Esophagus squamous epithelium (tissue), 5 donors: ENCODE measurements around the gene DNAH14. TPM values are rescaled to one million over a fixed set of nuclear protein-coding genes. Genes with fewer than 3 reads are reported as not detected.
"Not testable (repeated sequence)": the region's sequence is repeated elsewhere in the genome, so short reads cannot be mapped to it uniquely, and the experiment has no call there.

Experiments used
- DNase-seq: peaks from one replicate; lab custom pipeline; 2025; lab: John Stamatoyannopoulos, UW
- H3K27ac ChIP-seq, 4 donors: fragments of 200-600 bp; sonication (generic); one replicate each; pipeline ENCODE4 v1.5.1; 2016 to 2019; ENCODE audit warnings: mild to moderate bottlenecking in 1 of 4
- H3K27me3 ChIP-seq, 4 donors: fragments of 200-600 bp; sonication (generic); 1 replicate in 3 of 4; 2 replicates in 1 of 4; pipeline versions ENCODE4 v1.5.1 to v1.6.0; 2017 to 2021; ENCODE audit warnings: antibody characterized with exemption in 1 of 4
- H3K36me3 ChIP-seq, 3 donors: fragments of 200-600 bp; sonication (generic); one replicate each; pipeline ENCODE4 v1.5.1; 2016 to 2019
- H3K4me1 ChIP-seq, 3 donors: fragments of 200-600 bp; sonication (generic); one replicate each; pipeline ENCODE4 v1.5.1; 2017 to 2019
- H3K4me3 ChIP-seq, 4 donors: fragments of 200-600 bp; sonication (generic); 1 replicate in 3 of 4; 2 replicates in 1 of 4; pipeline ENCODE4 v1.5.1; 2016 to 2019; ENCODE audit warnings: mild to moderate bottlenecking in 2 of 4, moderate library complexity in 1 of 4
- H3K9me3 ChIP-seq, 3 donors: fragments of 200-600 bp; sonication (generic); one replicate each; pipeline ENCODE4 v1.5.1; 2016 to 2019
- POLR2A ChIP-seq, 4 donors: fragments of 450-650 bp; IDR thresholded peaks; one replicate each; pipeline ENCODE4 v1.6.1; 2017; ENCODE audit warnings: antibody characterized with exemption in 4 of 4, mild to moderate bottlenecking in 4 of 4, moderate library complexity in 3 of 4
- WGBS, 2 donors: methylation state at CpG; one replicate each; pipeline ENCODE4 v1.1.5; 2018; 5-methylcytosine and 5-hydroxymethylcytosine counted together
- intact Hi-C: fragments of 100-400 bp; cut with DNase I; formaldehyde crosslinking; loops from one replicate; pipeline ENCODE4 v1.15.0; 2022
- total RNA-seq, 4 donors: library from RNA; depleted of rRNA; stranded (reverse); fragments of >200 nt; gene quantifications; one replicate each; pipeline ENCODE4 v1.1.0, GENCODE V29; 2016
- TF ChIP-seq, protein P1 (sequence below), 6 experiments: fragments of 450-650 bp in 4 of 6; fragments of 200-600 bp in 2 of 6; sonication (generic) in 2 of 6; IDR thresholded peaks; one replicate each; pipeline ENCODE4 v1.5.1; 2016 to 2019; ENCODE audit warnings: antibody characterized with exemption in 6 of 6, mild to moderate bottlenecking in 4 of 6, moderate library complexity in 4 of 6
- donor health status: DM: yes; HTN: yes; CAD: no.

The DNAH14 gene
- total RNA-seq, 4 donors from 2014 or later: 2.0 to 11.4 (median 7.3) TPM

DNA sequence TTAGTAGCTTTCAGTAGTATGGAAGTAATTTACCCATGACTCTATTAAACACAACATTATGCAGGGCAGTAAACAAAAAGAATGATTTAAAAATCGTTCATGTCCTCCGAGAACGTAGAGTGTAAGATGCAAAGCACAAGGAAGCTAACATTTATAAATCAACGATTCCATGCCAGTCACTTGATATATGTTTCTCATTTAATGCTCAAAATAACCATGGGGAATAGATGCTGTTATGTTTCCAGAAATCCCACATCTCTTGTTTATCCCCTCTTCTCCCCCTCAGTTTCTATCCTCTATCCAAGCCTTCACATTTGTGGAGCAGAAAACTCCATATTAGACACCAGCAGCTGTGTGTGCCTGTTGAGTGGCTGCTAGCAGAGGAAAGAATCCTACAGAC, 445.5 kb downstream of the DNAH14 start:
- Histone ChIP-seq H3K4me3 (no peak overlapping the region), H3K27me3 (no peaks in the 10 kb centered on the region), H3K27ac (no peak overlapping the region), H3K36me3 (no peaks in the 10 kb centered on the region), H3K9me3 (no peaks in the 10 kb centered on the region), H3K4me1 (peaks cover 0 to 12% (median 0%) of the 10 kb centered on the region in 3 donors)
- 75 to 89% methylated on average over 4 of the region's 4 CpGs for WGBS, 2 donors
- TF ChIP-seq, protein P1, sequence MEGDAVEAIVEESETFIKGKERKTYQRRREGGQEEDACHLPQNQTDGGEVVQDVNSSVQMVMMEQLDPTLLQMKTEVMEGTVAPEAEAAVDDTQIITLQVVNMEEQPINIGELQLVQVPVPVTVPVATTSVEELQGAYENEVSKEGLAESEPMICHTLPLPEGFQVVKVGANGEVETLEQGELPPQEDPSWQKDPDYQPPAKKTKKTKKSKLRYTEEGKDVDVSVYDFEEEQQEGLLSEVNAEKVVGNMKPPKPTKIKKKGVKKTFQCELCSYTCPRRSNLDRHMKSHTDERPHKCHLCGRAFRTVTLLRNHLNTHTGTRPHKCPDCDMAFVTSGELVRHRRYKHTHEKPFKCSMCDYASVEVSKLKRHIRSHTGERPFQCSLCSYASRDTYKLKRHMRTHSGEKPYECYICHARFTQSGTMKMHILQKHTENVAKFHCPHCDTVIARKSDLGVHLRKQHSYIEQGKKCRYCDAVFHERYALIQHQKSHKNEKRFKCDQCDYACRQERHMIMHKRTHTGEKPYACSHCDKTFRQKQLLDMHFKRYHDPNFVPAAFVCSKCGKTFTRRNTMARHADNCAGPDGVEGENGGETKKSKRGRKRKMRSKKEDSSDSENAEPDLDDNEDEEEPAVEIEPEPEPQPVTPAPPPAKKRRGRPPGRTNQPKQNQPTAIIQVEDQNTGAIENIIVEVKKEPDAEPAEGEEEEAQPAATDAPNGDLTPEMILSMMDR (IDR thresholded peaks at IDR 0.05): no peak
- no peak for TF ChIP-seq POLR2A (IDR thresholded peaks at IDR 0.05)
- intact Hi-C loops: no loop called here
- DNase-seq: no peak

- H3K27me3 ChIP-seq: no peaks in the 10 kb centered on the region
- H3K9me3 ChIP-seq: no peaks in the 10 kb centered on the region
- WGBS, 2 donors: 29 to 45% methylated on average over 10 of the region's 10 CpGs
- intact Hi-C loops: no loop called here
- H3K4me3 ChIP-seq: no peak overlapping the region
- peaks cover 0 to 12% (median 0%) of the 10 kb centered on the region in 3 donors for H3K4me1 ChIP-seq
- no peaks in the 10 kb centered on the region for H3K36me3 ChIP-seq
- TF ChIP-seq, protein P1 (IDR thresholded peaks at IDR 0.05): peak in 3 of 6 experiments; percentile 7 to 30 (median 13)
- TF ChIP-seq POLR2A (IDR thresholded peaks at IDR 0.05): no peak
- no peak overlapping the region for H3K27ac ChIP-seq
- DNase-seq: no peak
Observed at GRCh38 chr1:225378880-225379279, 449.4 kb downstream of the DNAH14 start.

GRCh38 chr1:225380691-225381090, 451.2 kb downstream of the DNAH14 start:
- H3K36me3 ChIP-seq: no peaks in the 10 kb centered on the region
- no peaks in the 10 kb centered on the region for H3K9me3 ChIP-seq
- H3K27me3 ChIP-seq: no peaks in the 10 kb centered on the region
- intact Hi-C loops: no loop called here
- TF ChIP-seq, protein P1 (IDR thresholded peaks at IDR 0.05): no peak
- TF ChIP-seq POLR2A (IDR thresholded peaks at IDR 0.05): no peak
- 86 to 94% methylated on average over 1 of the region's 1 CpG for WGBS, 2 donors
- H3K4me1 ChIP-seq: peaks cover 0 to 12% (median 0%) of the 10 kb centered on the region in 3 donors
- no peak overlapping the region for H3K4me3 ChIP-seq
- DNase-seq: no peak
- no peak overlapping the region for H3K27ac ChIP-seq

- H3K27ac ChIP-seq, DNase-seq, H3K36me3 ChIP-seq, H3K4me3 ChIP-seq, H3K27me3 ChIP-seq, H3K9me3 ChIP-seq, intact Hi-C loops, H3K4me1 ChIP-seq: not testable (repeated sequence)
- 85 to 87% methylated on average over 3 of the region's 3 CpGs for WGBS, 2 donors
Observed at GRCh38 chr1:225386860-225387259, 457.4 kb downstream of the DNAH14 start.

- H3K4me3 ChIP-seq: no peak overlapping the region
- no peaks in the 10 kb centered on the region for H3K9me3 ChIP-seq
- TF ChIP-seq, protein P1 (IDR thresholded peaks at IDR 0.05): no peak
- no peaks in the 10 kb centered on the region for H3K27me3 ChIP-seq
- DNase-seq: no peak
- no peak overlapping the region for H3K27ac ChIP-seq
- WGBS, 2 donors: 48 to 53% methylated on average over 4 of the region's 4 CpGs
- intact Hi-C loops: no loop called here
- no peaks in the 10 kb centered on the region for H3K36me3 ChIP-seq
- no peaks in the 10 kb centered on the region for H3K4me1 ChIP-seq
Observed at GRCh38 chr1:225388372-225388771, 458.9 kb downstream of the DNAH14 start.

- TF ChIP-seq, protein P1 (IDR thresholded peaks at IDR 0.05): no peak
- TF ChIP-seq POLR2A (IDR thresholded peaks at IDR 0.05): no peak
- Histone ChIP-seq H3K36me3 (no peaks in the 10 kb centered on the region), H3K27me3 (no peaks in the 10 kb centered on the region), H3K4me3 (no peak overlapping the region), H3K27ac (no peak overlapping the region), H3K9me3 (no peaks in the 10 kb centered on the region), H3K4me1 (no peaks in the 10 kb centered on the region)
- intact Hi-C loops: no loop called here
- DNase-seq: no peak
- 81 to 83% methylated on average over 4 of the region's 4 CpGs for WGBS, 2 donors
Observed at GRCh38 chr1:225389843-225390242, 460.4 kb downstream of the DNAH14 start.
